SU-DHL-6 (cell line): ENCODE data around the gene ITGB6.
"Not testable (repeated sequence)": the region's sequence is repeated elsewhere in the genome, so short reads cannot be mapped to it uniquely, and the experiment has no call there.

Source experiments
- H2AFZ ChIP-seq: fragments of 200-600 bp; sonication (generic); 2 replicates; pipeline ENCODE4 v1.6.1; 2014; ENCODE audit warnings: low read depth, mild to moderate bottlenecking, moderate library complexity, mixed read lengths, antibody characterized with exemption, low read length; ENCODE audit not compliant: severe bottlenecking
- H3F3A ChIP-seq: fragments of 200-600 bp; shearing (Covaris generic); 2 replicates; pipeline ENCODE4 v1.6.0; 2016; ENCODE audit warnings: antibody characterized with exemption, mild to moderate bottlenecking; ENCODE audit not compliant: insufficient read depth
- H3K27ac ChIP-seq: fragments of 200-600 bp; sonication (generic); 2 replicates; pipeline ENCODE4 v1.5.1; 2016; ENCODE audit warnings: low read depth, mild to moderate bottlenecking, low read length, moderate library complexity, mixed read lengths
- H3K27me3 ChIP-seq: fragments of 200-600 bp; sonication (generic), shearing (Covaris generic); 2 replicates; pipeline ENCODE4 v1.6.0; 2014; ENCODE audit warnings: mild to moderate bottlenecking, low read length
- H3K36me3 ChIP-seq: fragments of 200-600 bp; sonication (generic); 2 replicates; pipeline ENCODE4 v1.6.1; 2014; ENCODE audit warnings: mild to moderate bottlenecking, low read length, mixed read lengths
- H3K4me2 ChIP-seq: fragments of 300-600, 200-600 bp; shearing (Covaris generic), sonication (generic); 2 replicates; pipeline ENCODE4 v1.6.0; 2014; ENCODE audit warnings: low read length, low read depth, mild to moderate bottlenecking; ENCODE audit not compliant: poor library complexity, severe bottlenecking
- H3K4me3 ChIP-seq: fragments of 200-600 bp; sonication (generic); 2 replicates; pipeline ENCODE4 v1.5.1; 2014; ENCODE audit warnings: antibody characterized with exemption, low read length, mild to moderate bottlenecking, mixed read lengths; ENCODE audit not compliant: insufficient read depth, poor library complexity, severe bottlenecking
- H3K79me2 ChIP-seq: fragments of 200-600 bp; sonication (generic); 2 replicates; pipeline ENCODE4 v1.6.1; 2014; ENCODE audit warnings: mild to moderate bottlenecking, low read length, moderate library complexity; ENCODE audit not compliant: insufficient read depth
- H3K9ac ChIP-seq: fragments of 200-600 bp; sonication (generic); 2 replicates; pipeline ENCODE4 v1.7.0; 2014; ENCODE audit warnings: mild to moderate bottlenecking, low read length
- H3K9me2 ChIP-seq: fragments of 200-600 bp; sonication (generic); replicated peaks from 2 replicates; pipeline ENCODE4 v1.6.1; 2014; ENCODE audit warnings: low read length; ENCODE audit not compliant: insufficient read depth
- H3K9me3 ChIP-seq: fragments of 200-600 bp; sonication (generic); 2 replicates; pipeline ENCODE4 v1.6.1; 2014; ENCODE audit warnings: low read length, mixed read lengths; ENCODE audit not compliant: insufficient read depth
- H4K20me1 ChIP-seq: fragments of 200-600 bp; sonication (generic); 2 replicates; pipeline ENCODE4 v1.6.1; 2014; ENCODE audit warnings: low read depth, mild to moderate bottlenecking, antibody characterized with exemption, low read length, moderate library complexity, mixed read lengths
- CTCF ChIP-seq: fragments of 200-600 bp; sonication (generic); IDR thresholded peaks from one replicate; pipeline ENCODE4 v1.5.1; 2017; ENCODE audit warnings: antibody characterized with exemption, mild to moderate bottlenecking, low read length, moderate library complexity; ENCODE audit not compliant: insufficient read depth, poor library complexity, severe bottlenecking
- EZH2phosphoT487 ChIP-seq: fragments of 200-600 bp; sonication (generic), shearing (Covaris generic); conservative IDR thresholded peaks from 2 replicates; pipeline ENCODE4 v1.6.1; 2018; ENCODE audit warnings: mild to moderate bottlenecking, antibody characterized with exemption, low read length, moderate library complexity, mixed read lengths

Gene ITGB6

DNA sequence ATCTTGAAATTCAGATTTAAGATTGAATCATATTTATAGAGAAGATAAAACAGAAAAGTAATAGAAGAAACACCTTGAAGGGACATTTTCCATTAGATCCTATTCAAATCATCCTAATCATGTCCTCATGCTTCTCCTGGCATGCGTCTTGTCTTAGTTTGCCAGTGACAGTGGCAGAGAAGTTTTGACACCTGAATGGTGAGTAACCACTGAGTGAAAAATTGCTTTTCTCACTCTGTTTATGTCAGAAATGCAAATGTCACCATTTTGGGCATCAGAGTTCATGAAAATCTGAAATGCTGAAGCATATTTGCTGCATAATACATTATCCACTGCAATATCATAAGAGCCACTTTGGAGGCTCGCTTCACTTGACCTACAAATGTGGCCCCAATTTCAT lies 74.7 kb downstream of the ITGB6 start:
- H3K9ac ChIP-seq: no peak overlapping the region
- no peak overlapping the region for H3K4me3 ChIP-seq
- H4K20me1 ChIP-seq: no peaks in the 10 kb centered on the region
- no peaks in the 10 kb centered on the region for H3F3A ChIP-seq
- no peaks in the 10 kb centered on the region for H3K9me3 ChIP-seq
- no peak overlapping the region for H3K4me2 ChIP-seq
- H3K79me2 ChIP-seq: no peaks in the 10 kb centered on the region
- H3K9me2 ChIP-seq: no peaks in the 10 kb centered on the region
- H3K27ac ChIP-seq: no peak overlapping the region
- no peaks in the 10 kb centered on the region for H3K36me3 ChIP-seq
- no peaks in the 10 kb centered on the region for H3K27me3 ChIP-seq
- H2AFZ ChIP-seq: no peak overlapping the region
- TF ChIP-seq CTCF (no peak), EZH2phosphoT487 (no peak)

DNA sequence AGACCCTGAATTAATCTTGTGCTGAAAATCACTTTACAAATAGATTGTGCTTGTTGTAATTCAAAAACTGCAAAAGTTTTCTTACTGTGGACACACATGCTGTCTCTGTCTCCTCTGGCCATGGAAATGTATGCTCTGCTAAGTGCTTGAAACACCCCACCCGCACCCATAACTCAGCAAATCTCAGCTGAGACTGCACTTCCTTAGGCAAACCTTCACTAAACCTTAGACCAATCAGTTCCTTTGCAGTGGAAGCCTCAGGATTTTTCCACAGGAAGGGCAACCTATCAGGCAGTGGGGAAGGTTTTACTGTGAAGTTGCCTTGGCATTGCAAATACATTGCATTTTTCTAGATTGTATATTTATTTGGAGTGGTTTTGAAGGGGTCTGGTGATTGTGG lies 75.5 kb downstream of the ITGB6 start:
- H3K4me2 ChIP-seq: no peak overlapping the region
- H3K79me2 ChIP-seq: no peaks in the 10 kb centered on the region
- H3K27me3 ChIP-seq: no peaks in the 10 kb centered on the region
- no peak overlapping the region for H3K4me3 ChIP-seq
- no peak for TF ChIP-seq EZH2phosphoT487
- no peak for TF ChIP-seq CTCF
- no peaks in the 10 kb centered on the region for H3K9me3 ChIP-seq
- no peak overlapping the region for H3K9ac ChIP-seq
- H3K9me2 ChIP-seq: no peaks in the 10 kb centered on the region
- no peaks in the 10 kb centered on the region for H3K36me3 ChIP-seq
- H2AFZ ChIP-seq: no peak overlapping the region
- no peaks in the 10 kb centered on the region for H4K20me1 ChIP-seq
- H3F3A ChIP-seq: no peaks in the 10 kb centered on the region
- H3K27ac ChIP-seq: no peak overlapping the region

DNA sequence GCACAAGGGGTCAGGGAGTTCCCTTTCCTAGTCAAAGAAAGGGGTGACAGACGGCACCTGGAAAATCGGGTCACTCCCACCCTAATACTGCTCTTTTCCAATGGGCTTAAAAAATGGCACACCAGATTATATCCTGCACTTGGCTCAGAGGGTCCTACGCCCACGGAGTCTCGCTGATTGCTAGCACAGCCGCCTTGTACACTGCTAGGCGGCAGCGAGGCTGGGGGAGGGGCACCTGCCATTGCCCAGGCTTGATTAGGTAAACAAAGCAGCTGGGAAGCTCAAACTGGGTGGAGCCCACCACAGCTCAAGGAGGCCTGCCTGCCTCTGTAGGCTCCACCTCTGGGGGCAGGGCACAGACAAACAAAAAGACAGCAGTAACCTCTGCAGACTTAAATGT lies 85.4 kb downstream of the ITGB6 start:
- H3F3A ChIP-seq, H3K27me3 ChIP-seq, H2AFZ ChIP-seq, H3K4me3 ChIP-seq, H3K4me2 ChIP-seq, H4K20me1 ChIP-seq, H3K9me3 ChIP-seq, H3K9me2 ChIP-seq, H3K27ac ChIP-seq, H3K79me2 ChIP-seq, H3K9ac ChIP-seq, H3K36me3 ChIP-seq: not testable (repeated sequence)

DNA sequence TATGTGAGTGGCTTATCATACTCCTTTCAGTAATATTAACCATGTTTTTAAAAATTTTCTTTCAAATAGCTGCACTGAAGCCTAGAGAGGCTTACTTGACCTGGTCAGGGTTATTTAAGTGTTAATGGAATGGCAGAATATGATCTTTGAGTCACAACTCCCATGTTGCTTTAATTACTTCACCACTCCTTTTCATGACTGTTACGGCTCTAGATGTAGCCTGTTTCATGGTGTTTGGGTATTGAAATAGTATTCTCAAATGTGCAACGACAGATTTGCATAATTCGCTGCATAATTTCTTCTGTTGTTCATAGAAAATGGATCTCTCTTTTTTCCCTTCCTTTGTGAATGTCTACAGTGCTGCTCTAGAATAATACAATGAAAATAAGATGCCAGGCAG lies 86.1 kb downstream of the ITGB6 start:
- TF ChIP-seq EZH2phosphoT487: no peak
- TF ChIP-seq CTCF: no peak
- no peak overlapping the region for H3K9ac ChIP-seq
- H3K9me2 ChIP-seq: no peaks in the 10 kb centered on the region
- H3F3A ChIP-seq: no peaks in the 10 kb centered on the region
- H3K27ac ChIP-seq: no peak overlapping the region
- H2AFZ ChIP-seq: no peak overlapping the region
- no peak overlapping the region for H3K4me3 ChIP-seq
- H3K9me3 ChIP-seq: no peaks in the 10 kb centered on the region
- no peaks in the 10 kb centered on the region for H3K27me3 ChIP-seq
- H3K4me2 ChIP-seq: no peak overlapping the region
- H3K36me3 ChIP-seq: no peaks in the 10 kb centered on the region
- H4K20me1 ChIP-seq: no peaks in the 10 kb centered on the region
- no peaks in the 10 kb centered on the region for H3K79me2 ChIP-seq
